ENCODE data around the gene GDA.

Gene GDA

GRCh38 chr9:72254901-72255545 is 105.8 kb downstream of the GDA start:
- Histone ChIP-seq H3K9me3 (ENCODE audit: severe bottlenecking) (no peaks in the 10 kb centered on the region), H3K36me3 (no peaks in the 10 kb centered on the region), H3K4me3 (ENCODE audit: low read depth, low read length) (no peak overlapping the region), H3K27me3 (ENCODE audit: insufficient read depth, low read depth, severe bottlenecking) (no peaks in the 10 kb centered on the region), H3K27ac (no peak overlapping the region)
- DNase-seq: no peak
- TF ChIP-seq CTCF (IDR thresholded peaks at IDR 0.05; ENCODE audit: low read depth, low read length): no peak

- no peak for DNase-seq
- Histone ChIP-seq H3K4me3 (ENCODE audit: low read depth, low read length) (no peak overlapping the region), H3K9me3 (ENCODE audit: severe bottlenecking) (no peaks in the 10 kb centered on the region), H3K27ac (no peak overlapping the region), H3K36me3 (no peaks in the 10 kb centered on the region), H3K27me3 (ENCODE audit: insufficient read depth, low read depth, severe bottlenecking) (no peaks in the 10 kb centered on the region)
- TF ChIP-seq CTCF (IDR thresholded peaks at IDR 0.05; ENCODE audit: low read depth, low read length): no peak
Observed at GRCh38 chr9:72255569-72255968, 106.3 kb downstream of the GDA start.

- Histone ChIP-seq H3K36me3 (no peaks in the 10 kb centered on the region), H3K27me3 (ENCODE audit: insufficient read depth, low read depth, severe bottlenecking) (no peaks in the 10 kb centered on the region), H3K27ac (no peak overlapping the region), H3K9me3 (ENCODE audit: severe bottlenecking) (no peaks in the 10 kb centered on the region), H3K4me3 (ENCODE audit: low read depth, low read length) (no peak overlapping the region)
- no peak for TF ChIP-seq CTCF (IDR thresholded peaks at IDR 0.05; ENCODE audit: low read depth, low read length)
- no peak for DNase-seq
Observed at GRCh38 chr9:72256931-72257330, 107.7 kb downstream of the GDA start.

- Histone ChIP-seq H3K4me3 (ENCODE audit: low read depth, low read length) (no peak overlapping the region), H3K9me3 (ENCODE audit: severe bottlenecking) (no peaks in the 10 kb centered on the region), H3K36me3 (no peaks in the 10 kb centered on the region), H3K27me3 (ENCODE audit: insufficient read depth, low read depth, severe bottlenecking) (no peaks in the 10 kb centered on the region), H3K27ac (no peak overlapping the region)
- DNase-seq: no peak
- no peak for TF ChIP-seq CTCF (IDR thresholded peaks at IDR 0.05; ENCODE audit: low read depth, low read length)
Observed at GRCh38 chr9:72257814-72258213, 108.6 kb downstream of the GDA start.

GRCh38 chr9:72262063-72262462 is 112.8 kb downstream of the GDA start:
- no peak for TF ChIP-seq CTCF (IDR thresholded peaks at IDR 0.05; ENCODE audit: low read depth, low read length)
- no peak for DNase-seq

GRCh38 chr9:72263572-72263971 is 114.3 kb downstream of the GDA start:
- no peak overlapping the region for H3K27ac ChIP-seq
- no peaks in the 10 kb centered on the region for H3K9me3 ChIP-seq (ENCODE audit: severe bottlenecking)
- no peaks in the 10 kb centered on the region for H3K27me3 ChIP-seq (ENCODE audit: insufficient read depth, low read depth, severe bottlenecking)
- no peak for TF ChIP-seq CTCF (IDR thresholded peaks at IDR 0.05; ENCODE audit: low read depth, low read length)
- no peak for DNase-seq
- H3K4me3 ChIP-seq (ENCODE audit: low read depth, low read length): no peak overlapping the region
- H3K36me3 ChIP-seq: no peaks in the 10 kb centered on the region

More at GRCh38 chr9:72262063-72262462, 112.8 kb downstream of the GDA start:
- H3K27me3 ChIP-seq (ENCODE audit: insufficient read depth, low read depth, severe bottlenecking): no peaks in the 10 kb centered on the region
- H3K27ac ChIP-seq: no peak overlapping the region
- H3K9me3 ChIP-seq (ENCODE audit: severe bottlenecking): no peaks in the 10 kb centered on the region
- H3K36me3 ChIP-seq: no peaks in the 10 kb centered on the region
- H3K4me3 ChIP-seq (ENCODE audit: low read depth, low read length): no peak overlapping the region
